ENCODE data around the gene SP100.

The SP100 gene

DNA sequence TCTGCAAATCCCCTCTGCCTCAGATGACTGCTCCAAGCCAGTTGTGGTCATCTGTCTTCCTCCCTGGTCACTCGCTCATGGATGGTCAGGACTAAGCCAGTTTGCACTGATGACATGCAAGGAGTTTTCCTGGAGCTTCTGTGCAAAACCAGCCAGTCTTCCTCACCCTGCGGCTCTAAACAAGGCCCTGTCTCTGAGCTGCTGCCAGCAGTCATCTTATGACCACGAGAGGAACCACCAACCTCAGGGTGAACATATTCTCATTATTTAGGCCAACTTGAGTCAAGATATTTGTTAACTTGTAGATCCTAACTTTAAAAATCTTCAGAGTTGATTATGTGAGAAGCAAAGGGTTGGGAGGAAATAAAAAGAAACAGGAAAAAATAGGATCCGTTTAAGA lies 176.8 kb downstream of the SP100 start:
- TF ChIP-seq, protein P1, sequence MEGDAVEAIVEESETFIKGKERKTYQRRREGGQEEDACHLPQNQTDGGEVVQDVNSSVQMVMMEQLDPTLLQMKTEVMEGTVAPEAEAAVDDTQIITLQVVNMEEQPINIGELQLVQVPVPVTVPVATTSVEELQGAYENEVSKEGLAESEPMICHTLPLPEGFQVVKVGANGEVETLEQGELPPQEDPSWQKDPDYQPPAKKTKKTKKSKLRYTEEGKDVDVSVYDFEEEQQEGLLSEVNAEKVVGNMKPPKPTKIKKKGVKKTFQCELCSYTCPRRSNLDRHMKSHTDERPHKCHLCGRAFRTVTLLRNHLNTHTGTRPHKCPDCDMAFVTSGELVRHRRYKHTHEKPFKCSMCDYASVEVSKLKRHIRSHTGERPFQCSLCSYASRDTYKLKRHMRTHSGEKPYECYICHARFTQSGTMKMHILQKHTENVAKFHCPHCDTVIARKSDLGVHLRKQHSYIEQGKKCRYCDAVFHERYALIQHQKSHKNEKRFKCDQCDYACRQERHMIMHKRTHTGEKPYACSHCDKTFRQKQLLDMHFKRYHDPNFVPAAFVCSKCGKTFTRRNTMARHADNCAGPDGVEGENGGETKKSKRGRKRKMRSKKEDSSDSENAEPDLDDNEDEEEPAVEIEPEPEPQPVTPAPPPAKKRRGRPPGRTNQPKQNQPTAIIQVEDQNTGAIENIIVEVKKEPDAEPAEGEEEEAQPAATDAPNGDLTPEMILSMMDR (IDR thresholded peaks at IDR 0.05; ENCODE audit: low read depth, low read length, missing control alignments), result no peak
- no peak for DNase-seq (ENCODE audit: low read depth)
- no peak overlapping the region for H3K4me3 ChIP-seq (ENCODE audit: low read depth, low read length)

Measured in GM12864 (cell line).